Ovary (tissue), 3 donors: ENCODE data around the gene CACNA1A.

Source experiments
- EP300 ChIP-seq: sonication (generic); formaldehyde crosslinking; IDR thresholded peaks from one replicate; pipeline ENCODE4 v1.6.1; 2017; ENCODE audit warnings: antibody characterized with exemption
- POLR2A ChIP-seq: fragments of 450-650 bp; IDR thresholded peaks from one replicate; pipeline ENCODE4 v1.6.1; 2017; ENCODE audit warnings: antibody characterized with exemption, mild to moderate bottlenecking, moderate library complexity
- TF ChIP-seq, protein P1 (sequence below), 3 donors: fragments of 450-650 bp in 2 of 3; fragments of 200-600 bp in 1 of 3; IDR thresholded peaks; one replicate each; pipeline versions ENCODE4 v1.5.1 to v1.8.0; 2016 to 2022; ENCODE audit warnings: antibody characterized with exemption in 3 of 3, mild to moderate bottlenecking in 1 of 3
- donor health status: DM: no; HTN: no; CAD: no.

DNA sequence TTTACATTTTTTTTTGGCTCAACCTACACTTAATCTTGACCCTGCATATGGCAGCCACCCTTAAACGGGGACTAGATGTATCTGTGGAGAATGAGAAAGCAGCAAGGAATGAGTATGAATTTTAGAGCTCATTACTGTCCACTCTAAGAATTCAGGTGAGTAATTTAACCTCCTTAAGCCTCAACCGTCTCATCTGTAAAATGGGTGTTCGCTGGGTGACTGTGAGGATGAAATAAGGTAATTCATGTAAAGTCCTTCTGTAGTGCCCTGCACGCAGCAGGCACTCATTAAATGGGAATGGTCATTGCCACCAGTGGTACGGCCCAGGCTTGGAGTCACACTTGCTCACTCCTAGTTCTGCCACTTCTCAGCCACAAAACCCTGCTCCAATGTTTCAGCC lies 135.3 kb downstream of the CACNA1A start:
- TF ChIP-seq, protein P1, sequence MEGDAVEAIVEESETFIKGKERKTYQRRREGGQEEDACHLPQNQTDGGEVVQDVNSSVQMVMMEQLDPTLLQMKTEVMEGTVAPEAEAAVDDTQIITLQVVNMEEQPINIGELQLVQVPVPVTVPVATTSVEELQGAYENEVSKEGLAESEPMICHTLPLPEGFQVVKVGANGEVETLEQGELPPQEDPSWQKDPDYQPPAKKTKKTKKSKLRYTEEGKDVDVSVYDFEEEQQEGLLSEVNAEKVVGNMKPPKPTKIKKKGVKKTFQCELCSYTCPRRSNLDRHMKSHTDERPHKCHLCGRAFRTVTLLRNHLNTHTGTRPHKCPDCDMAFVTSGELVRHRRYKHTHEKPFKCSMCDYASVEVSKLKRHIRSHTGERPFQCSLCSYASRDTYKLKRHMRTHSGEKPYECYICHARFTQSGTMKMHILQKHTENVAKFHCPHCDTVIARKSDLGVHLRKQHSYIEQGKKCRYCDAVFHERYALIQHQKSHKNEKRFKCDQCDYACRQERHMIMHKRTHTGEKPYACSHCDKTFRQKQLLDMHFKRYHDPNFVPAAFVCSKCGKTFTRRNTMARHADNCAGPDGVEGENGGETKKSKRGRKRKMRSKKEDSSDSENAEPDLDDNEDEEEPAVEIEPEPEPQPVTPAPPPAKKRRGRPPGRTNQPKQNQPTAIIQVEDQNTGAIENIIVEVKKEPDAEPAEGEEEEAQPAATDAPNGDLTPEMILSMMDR (IDR thresholded peaks at IDR 0.05), result no peak
- TF ChIP-seq POLR2A (no peak), EP300 (no peak)
